GM19324 (cell line): ENCODE data around the gene BCAP31.
"Not testable (repeated sequence)": the region's sequence is repeated elsewhere in the genome, so short reads cannot be mapped to it uniquely, and the experiment has no call there.

Source experiments
- ATAC-seq: cut with Tn5 transposase; IDR thresholded peaks from one replicate; pipeline ENCODE4 v1.9.1; 2021; ENCODE audit warnings: mild to moderate bottlenecking, moderate library complexity; ENCODE audit not compliant: unreplicated experiment, low FRiP score

The BCAP31 gene

GRCh38 chrX:153696986-153697722, 27.0 kb downstream of the BCAP31 start:
- ATAC-seq = not testable (repeated sequence)

DNA sequence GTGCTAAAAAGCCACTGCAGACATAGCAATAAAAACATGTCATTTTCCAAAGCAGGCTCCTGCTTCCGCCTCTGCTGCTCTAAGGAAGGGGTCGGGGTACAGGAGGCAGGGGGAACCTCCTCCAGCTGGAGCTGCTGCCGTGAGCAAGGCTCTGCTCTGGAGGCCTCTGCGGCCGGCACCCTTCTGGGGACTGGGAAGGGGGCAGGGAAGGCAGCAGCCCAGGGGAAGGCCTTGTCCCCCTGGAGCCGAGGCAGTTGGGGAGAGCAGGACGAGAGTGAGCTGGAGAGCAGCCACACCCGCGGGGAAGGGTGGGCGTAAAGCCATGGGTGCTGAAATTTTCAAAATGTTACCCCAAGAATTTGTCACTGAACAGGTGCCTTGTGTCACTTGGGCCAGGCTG, 27.6 kb downstream of the BCAP31 start:
- not testable (repeated sequence) for ATAC-seq

DNA sequence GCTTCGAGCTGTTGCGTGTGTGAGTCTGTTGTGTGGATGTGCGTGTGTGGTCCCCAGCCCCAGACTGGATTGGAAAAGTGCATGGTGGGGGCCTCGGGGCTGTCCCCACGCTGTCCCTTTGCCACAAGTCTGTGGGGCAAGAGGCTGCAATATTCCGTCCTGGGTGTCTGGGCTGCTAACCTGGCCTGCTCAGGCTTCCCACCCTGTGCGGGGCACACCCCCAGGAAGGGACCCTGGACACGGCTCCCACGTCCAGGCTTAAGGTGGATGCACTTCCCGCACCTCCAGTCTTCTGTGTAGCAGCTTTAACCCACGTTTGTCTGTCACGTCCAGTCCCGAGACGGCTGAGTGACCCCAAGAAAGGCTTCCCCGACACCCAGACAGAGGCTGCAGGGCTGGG, 28.1 kb downstream of the BCAP31 start:
- ATAC-seq = no peak

DNA sequence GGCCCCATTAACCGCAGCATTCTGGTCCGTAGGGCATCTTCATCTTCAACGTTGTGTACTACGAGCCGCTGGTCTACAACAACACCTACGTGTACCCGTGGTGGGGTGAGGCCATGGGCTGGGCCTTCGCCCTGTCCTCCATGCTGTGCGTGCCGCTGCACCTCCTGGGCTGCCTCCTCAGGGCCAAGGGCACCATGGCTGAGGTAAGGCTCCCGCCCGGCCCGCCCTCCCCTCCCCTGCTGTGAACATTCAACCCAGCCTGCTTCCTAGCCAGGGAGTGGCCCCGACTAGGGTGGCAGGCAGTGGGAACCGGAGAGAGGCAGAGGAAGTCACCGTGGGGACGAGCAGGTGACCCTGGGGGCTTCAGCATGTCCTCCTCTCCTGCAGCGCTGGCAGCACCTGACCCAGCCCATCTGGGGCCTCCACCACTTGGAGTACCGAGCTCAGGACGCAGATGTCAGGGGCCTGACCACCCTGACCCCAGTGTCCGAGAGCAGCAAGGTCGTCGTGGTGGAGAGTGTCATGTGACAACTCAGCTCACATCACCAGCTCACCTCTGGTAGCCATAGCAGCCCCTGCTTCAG, 29.4 kb downstream of the BCAP31 start:
- ATAC-seq = no peak

DNA sequence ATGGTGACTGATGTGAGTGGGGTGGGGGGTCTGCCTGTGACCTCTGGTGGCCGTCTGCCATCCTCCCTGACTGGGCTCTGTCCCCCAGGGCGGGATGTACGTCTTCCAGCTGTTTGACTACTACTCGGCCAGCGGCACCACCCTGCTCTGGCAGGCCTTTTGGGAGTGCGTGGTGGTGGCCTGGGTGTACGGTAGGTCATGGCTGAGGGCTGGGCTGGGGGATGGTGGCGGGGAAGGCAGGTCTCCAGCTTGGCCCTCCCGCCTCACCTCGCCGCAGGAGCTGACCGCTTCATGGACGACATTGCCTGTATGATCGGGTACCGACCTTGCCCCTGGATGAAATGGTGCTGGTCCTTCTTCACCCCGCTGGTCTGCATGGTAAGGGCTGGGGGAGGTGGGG, 29.9 kb downstream of the BCAP31 start:
- ATAC-seq = not testable (repeated sequence)

- no peak for ATAC-seq
Observed at GRCh38 chrX:153693216-153694086, 30.7 kb downstream of the BCAP31 start.

- no peak for ATAC-seq
Observed at GRCh38 chrX:153692611-153693156, 31.5 kb downstream of the BCAP31 start.

- ATAC-seq = no peak
Observed at GRCh38 chrX:153692003-153692402, 32.2 kb downstream of the BCAP31 start.

DNA sequence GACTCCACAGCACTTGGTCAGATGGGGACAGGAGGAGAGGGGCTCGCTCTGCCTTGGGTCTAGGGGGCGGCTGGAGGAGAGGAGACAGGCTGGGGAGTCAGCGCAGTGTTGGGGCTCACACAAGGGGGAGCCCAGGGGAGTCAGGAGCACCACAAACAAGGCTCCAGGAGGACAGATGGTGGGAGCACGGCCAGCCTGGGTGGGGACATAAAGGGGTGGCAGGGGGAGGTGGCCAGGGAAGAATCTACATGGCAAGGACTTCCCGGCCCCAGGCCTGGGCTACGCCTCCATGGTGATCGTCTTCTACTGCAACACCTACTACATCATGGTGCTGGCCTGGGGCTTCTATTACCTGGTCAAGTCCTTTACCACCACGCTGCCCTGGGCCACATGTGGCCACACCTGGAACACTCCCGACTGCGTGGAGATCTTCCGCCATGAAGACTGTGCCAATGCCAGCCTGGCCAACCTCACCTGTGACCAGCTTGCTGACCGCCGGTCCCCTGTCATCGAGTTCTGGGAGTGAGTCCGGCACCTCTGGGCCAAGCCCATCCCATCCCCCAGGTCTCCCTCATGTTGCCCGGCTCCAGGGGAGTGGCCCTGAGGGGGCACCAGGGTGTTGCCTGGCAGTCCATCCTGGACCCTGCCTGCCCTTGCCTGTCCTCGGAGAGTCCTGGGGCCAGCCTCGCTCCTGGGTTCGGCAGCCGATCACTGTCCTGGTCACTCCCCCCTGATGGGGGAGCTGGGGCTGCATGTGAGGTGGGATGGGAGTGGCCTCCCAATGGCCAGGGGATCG, 33.0 kb downstream of the BCAP31 start:
- ATAC-seq = not testable (repeated sequence)

GRCh38 chrX:153690466-153690865, 33.7 kb downstream of the BCAP31 start:
- no peak for ATAC-seq

DNA sequence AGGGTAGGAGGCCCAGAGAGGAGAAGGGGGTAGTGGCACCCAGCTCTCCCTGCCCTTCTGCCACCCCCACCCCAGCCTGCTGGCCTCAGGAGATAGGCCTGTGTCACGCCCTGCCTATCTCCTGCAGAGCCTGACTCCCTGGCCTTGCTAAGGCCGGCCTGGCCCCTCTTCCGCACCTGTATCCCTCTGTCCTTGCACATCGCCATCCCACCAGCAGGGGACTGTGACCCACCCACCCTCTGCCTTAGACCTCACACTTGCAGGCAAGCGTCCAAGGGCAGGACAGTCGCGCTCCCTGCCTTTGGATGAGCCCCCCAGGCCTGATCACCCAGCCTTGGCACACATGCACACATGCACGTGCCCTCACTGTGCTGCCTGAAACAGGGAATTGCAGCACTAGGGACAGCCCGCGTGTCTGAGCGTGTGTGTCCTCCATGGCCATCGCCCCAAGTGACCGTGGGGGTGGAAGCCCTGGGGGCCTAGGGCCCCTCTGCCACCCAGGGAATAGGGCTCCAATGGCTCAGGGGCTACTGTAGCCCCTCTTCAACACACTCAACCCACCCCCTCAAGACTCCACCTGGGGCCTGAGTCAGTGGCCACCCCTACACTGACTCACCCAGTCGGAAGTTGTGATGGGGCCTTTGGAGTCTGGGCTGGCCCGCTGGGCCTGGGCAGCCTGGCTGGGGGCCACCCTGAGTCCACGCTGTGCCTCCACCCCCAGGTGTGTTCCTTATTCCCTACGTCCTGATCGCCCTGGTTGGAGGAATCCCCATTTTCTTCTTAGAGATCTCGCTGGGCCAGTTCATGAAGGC, 34.3 kb downstream of the BCAP31 start:
- no peak for ATAC-seq

DNA sequence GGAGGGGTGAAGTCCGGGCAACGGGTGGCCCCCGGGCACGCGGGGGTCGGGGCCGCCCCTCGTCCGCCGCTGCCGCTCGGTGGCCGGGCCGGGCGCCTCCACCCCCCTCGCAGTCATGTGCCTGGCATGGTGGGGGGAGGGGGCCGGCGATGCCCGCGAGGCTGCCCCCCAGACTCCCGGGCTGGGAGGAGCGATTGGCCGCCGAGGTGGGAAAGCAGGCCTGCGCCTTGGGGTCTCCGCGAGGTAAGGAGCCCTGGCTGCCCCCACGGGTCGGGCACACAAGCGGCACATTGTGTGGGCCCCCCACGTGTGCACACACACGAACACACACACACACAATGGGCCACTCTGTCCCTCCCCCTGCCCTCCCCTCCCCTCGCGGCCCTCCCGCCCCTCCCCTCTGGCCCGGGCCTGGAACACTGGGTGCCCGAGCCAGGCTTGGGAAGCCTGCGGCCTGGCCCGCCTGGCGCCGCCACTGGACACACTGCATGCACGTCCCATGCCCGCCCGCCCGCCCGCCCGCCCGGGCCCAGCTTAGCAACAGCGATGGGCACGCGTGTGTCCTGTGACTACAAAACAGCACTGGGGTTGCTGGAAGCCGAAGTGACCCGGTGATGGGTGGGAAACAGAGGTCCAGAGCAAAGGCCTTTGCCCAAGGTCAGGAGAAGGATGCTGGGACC, 35.1 kb downstream of the BCAP31 start:
- no peak for ATAC-seq

GRCh38 chrX:153688506-153688905, 35.7 kb downstream of the BCAP31 start:
- no peak for ATAC-seq

GRCh38 chrX:153688071-153688470, 36.1 kb downstream of the BCAP31 start:
- no peak for ATAC-seq

DNA sequence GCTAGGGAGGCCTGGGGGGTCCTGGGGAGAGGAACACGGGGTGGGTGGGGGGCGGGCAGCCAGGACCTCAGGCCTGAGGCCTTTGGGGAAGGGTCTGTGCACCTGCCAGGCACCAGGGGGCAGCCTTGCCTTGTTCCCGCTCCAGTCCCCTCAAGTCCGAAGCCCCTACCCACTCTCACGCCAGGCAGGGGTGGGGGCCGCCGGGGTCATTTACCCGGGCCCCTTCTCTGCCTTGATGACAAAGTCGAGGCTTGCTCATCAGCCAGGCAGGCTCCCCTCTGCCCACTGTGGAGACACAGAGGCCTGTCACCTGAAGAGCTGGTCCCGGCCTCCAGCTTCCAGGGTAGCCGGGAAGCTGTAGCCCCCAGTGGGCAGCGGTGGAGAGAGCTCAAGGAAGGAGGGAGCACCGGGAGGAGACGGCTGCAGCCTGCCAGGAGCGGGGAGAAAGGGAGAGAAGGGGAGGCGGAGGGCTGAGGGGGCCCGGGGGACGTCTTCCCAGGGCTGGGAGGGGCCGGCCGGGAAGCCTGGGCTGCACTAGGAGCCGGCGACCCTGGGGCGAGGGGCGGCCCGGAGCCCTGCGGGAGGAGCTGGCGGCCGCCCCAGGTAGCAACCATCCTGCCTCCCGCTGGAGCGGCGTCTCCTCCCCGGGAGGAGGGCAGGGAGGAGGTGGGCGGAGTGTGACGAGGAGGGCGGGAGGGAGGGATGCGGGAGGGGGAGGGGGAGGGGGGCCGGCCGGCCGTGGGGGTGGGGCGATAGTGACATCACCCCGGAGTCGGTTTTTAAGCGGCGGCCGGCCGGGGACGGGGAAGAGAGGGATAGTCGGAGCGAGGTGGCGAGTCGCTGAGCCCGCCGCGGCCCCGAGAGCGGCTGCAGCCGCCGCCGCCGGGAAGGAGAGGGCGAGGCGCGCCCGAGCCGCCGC, 36.8 kb downstream of the BCAP31 start, which contains the start of gene SLC6A8:
Gene SLC6A8, plus strand, starts transcription at position 806 of the 919 bp plus-strand sequence. CDS start 649 bp downstream, outside the sequence.
- no peak for ATAC-seq

GRCh38 chrX:153686711-153687110, 37.5 kb downstream of the BCAP31 start:
- no peak for ATAC-seq

- ATAC-seq = no peak
Observed at GRCh38 chrX:153685751-153686696, 38.2 kb downstream of the BCAP31 start.
